T-helper 1 cell treated with Interleukin-12 subunit alpha and Interleukin-12 subunit beta and Interleukin-4 antibody, amounts not matched to agents 30 μg/mL and 1 μg/mL, for 36 hours (primary cell): ENCODE measurements around the gene RIPOR2.

Source experiments
- H3K27ac Mint-ChIP-seq: one replicate; pipeline ENCODE4 v1.8.0; 2021; ENCODE audit warnings: mild to moderate bottlenecking, mixed read lengths
- H3K27me3 Mint-ChIP-seq: one replicate; pipeline ENCODE4 v1.8.0; 2021; ENCODE audit warnings: low read depth, mixed read lengths
- H3K36me3 Mint-ChIP-seq: one replicate; pipeline ENCODE4 v1.8.0; 2021; ENCODE audit warnings: low read depth, mixed read lengths
- H3K4me1 Mint-ChIP-seq: one replicate; pipeline ENCODE4 v1.8.0; 2021; ENCODE audit warnings: low read depth, mixed read lengths
- H3K4me3 Mint-ChIP-seq: one replicate; pipeline ENCODE4 v1.8.0; 2021; ENCODE audit warnings: mild to moderate bottlenecking, moderate library complexity, mixed read lengths
- H3K9me3 Mint-ChIP-seq: one replicate; pipeline ENCODE4 v1.8.0; 2021; ENCODE audit warnings: mixed read lengths

Gene RIPOR2

GRCh38 chr6:24875534-24875901 is 60.2 kb downstream of the RIPOR2 start:
- Mint-ChIP-seq H3K4me3 (no peak overlapping the region), H3K27ac (no peak overlapping the region), H3K9me3 (peaks cover 4% of the 10 kb centered on the region)

DNA sequence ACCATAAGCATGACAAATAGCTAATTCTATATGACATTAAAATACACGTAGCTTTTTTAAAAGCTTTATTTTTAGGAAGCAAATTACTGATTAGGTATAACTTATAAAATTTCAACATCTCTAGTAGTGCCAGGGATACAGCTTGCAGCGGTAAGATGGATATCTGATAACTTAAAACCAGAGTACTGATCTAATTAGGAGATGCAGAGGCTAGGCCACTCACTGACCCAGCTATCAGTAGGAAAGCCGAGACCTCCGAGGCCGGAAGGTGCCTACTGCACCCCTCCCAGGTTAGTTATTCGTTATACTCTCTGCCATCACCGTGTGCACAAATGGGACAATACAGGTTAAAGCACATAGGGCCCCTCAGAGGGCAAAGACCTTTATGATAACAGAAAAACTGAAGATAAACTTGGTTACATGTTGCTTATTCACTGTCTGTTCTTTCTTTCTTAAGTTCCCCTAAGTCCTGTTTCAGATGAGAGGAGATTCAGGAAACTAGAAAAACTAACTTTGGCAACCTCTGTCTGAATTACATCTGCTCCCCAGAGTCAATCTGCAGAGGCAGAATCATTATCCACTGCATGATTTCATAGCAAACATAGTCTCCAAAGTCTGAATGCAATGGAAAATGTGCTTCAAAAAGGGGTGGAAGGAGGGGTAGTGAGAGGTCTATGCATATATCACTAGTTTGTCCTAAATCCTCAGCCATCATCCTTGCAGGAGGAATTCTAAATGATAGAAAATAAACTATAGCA is 60.8 kb downstream of the RIPOR2 start:
- H3K9me3 Mint-ChIP-seq: peaks cover 4% of the 10 kb centered on the region
- H3K4me1 Mint-ChIP-seq: peaks cover 29% of the 10 kb centered on the region
- no peak overlapping the region for H3K27ac Mint-ChIP-seq
- H3K27me3 Mint-ChIP-seq: no peaks in the 10 kb centered on the region
- no peak overlapping the region for H3K4me3 Mint-ChIP-seq
- H3K36me3 Mint-ChIP-seq: peaks cover 81% of the 10 kb centered on the region

More at GRCh38 chr6:24875534-24875901, 60.2 kb downstream of the RIPOR2 start:
- H3K4me1 Mint-ChIP-seq: peaks cover 29% of the 10 kb centered on the region
- H3K36me3 Mint-ChIP-seq: peaks cover 79% of the 10 kb centered on the region
- no peaks in the 10 kb centered on the region for H3K27me3 Mint-ChIP-seq

DNA sequence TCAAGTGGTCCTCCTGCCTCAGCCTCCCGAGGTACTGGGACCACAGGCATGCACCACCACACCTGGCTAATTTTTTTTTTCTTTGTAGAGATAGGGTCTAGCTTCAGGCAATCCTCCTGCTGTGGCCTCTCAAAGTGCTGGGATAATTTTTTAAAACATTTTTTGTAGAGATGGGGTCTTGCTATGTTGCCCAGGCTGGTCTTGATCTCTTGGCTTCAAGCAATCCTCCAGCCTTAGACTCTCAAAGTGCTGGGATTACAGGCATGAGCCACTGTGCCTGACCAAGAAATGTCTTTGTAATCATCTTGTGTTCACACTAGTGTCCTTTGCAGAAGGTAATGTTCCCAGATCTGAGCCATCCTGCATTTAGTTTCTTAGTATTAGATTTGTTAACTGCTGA is 61.6 kb downstream of the RIPOR2 start:
- Mint-ChIP-seq H3K36me3 (peaks cover 73% of the 10 kb centered on the region), H3K4me1 (peaks cover 23% of the 10 kb centered on the region), H3K9me3 (peaks cover 4% of the 10 kb centered on the region), H3K4me3 (no peak overlapping the region), H3K27me3 (no peaks in the 10 kb centered on the region), H3K27ac (no peak overlapping the region)

DNA sequence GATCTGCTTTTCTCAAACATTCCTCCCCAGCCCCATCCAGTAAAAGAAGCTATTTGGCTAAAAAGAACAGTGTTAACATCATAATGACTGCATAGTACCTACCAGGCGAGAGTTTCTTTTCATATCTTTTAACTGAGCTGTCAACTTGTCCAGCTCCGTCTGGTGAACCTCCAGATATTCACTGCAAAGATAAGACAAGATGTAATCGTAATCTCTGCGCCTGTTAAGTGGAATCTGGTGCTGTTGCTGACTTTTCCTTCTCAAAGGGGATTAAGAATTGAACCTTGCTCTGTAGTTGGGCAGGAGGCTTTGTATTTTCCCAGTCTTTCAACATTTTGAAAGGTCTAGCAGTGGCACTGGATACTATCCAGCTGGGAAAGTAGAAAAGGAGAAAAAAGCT is 63.0 kb downstream of the RIPOR2 start:
- no peak overlapping the region for H3K4me3 Mint-ChIP-seq
- no peak overlapping the region for H3K27ac Mint-ChIP-seq
- H3K27me3 Mint-ChIP-seq: no peaks in the 10 kb centered on the region
- H3K4me1 Mint-ChIP-seq: peaks cover 26% of the 10 kb centered on the region
- peaks cover 76% of the 10 kb centered on the region for H3K36me3 Mint-ChIP-seq
- H3K9me3 Mint-ChIP-seq: peaks cover 3% of the 10 kb centered on the region

- Mint-ChIP-seq H3K4me3 (no peak overlapping the region), H3K27me3 (no peaks in the 10 kb centered on the region), H3K9me3 (no peaks in the 10 kb centered on the region), H3K36me3 (peaks cover 64% of the 10 kb centered on the region), H3K4me1 (peaks cover 25% of the 10 kb centered on the region), H3K27ac (no peak overlapping the region)
Observed at GRCh38 chr6:24868765-24869164, 67.0 kb downstream of the RIPOR2 start.

DNA sequence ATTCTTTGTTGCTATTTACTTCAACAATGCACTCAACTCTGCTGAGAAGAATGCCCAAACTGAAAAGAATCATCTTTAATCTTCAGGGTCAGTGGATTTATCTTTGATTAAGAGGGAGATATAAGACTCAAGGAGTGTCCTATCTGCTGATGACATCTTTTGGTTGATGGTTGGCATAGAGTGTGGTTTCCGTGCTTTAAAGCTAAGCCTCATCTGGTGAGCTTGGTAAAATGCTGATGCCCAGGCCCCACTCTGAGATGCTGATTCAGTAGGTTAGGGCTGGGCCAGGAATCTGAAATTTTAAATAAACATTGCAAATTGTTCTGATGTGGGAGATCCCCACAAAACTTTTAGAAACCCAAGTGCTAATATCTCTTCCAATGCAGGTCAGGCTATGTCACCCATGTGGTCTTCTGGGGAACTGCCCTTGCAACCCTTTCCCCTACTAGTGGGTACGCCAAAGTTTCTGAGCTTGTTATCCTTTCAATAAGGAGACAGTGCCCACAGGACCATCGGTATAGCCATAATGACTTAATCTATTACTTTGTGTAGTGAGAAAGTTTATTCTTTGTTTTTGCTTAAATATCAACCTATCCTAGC is 68.6 kb downstream of the RIPOR2 start:
- H3K4me1 Mint-ChIP-seq: peaks cover 37% of the 10 kb centered on the region
- H3K9me3 Mint-ChIP-seq: no peaks in the 10 kb centered on the region
- H3K36me3 Mint-ChIP-seq: peaks cover 60% of the 10 kb centered on the region
- H3K4me3 Mint-ChIP-seq: no peak overlapping the region
- H3K27me3 Mint-ChIP-seq: no peaks in the 10 kb centered on the region
- no peak overlapping the region for H3K27ac Mint-ChIP-seq

GRCh38 chr6:24865161-24865560 is 70.6 kb downstream of the RIPOR2 start:
- H3K36me3 Mint-ChIP-seq: peaks cover 64% of the 10 kb centered on the region

GRCh38 chr6:24864343-24864742 is 71.4 kb downstream of the RIPOR2 start:
- H3K36me3 Mint-ChIP-seq: peaks cover 70% of the 10 kb centered on the region
- H3K27me3 Mint-ChIP-seq: no peaks in the 10 kb centered on the region
- peaks cover 61% of the 10 kb centered on the region for H3K4me1 Mint-ChIP-seq
- no peak overlapping the region for H3K27ac Mint-ChIP-seq
- H3K4me3 Mint-ChIP-seq: no peak overlapping the region
- no peaks in the 10 kb centered on the region for H3K9me3 Mint-ChIP-seq

More at GRCh38 chr6:24865161-24865560, 70.6 kb downstream of the RIPOR2 start:
- Mint-ChIP-seq H3K4me3 (no peak overlapping the region), H3K27ac (peak overlapping the region; percentile 57), H3K9me3 (no peaks in the 10 kb centered on the region), H3K4me1 (peaks cover 53% of the 10 kb centered on the region), H3K27me3 (no peaks in the 10 kb centered on the region)

- H3K4me1 Mint-ChIP-seq: peaks cover 76% of the 10 kb centered on the region
- peaks cover 74% of the 10 kb centered on the region for H3K36me3 Mint-ChIP-seq
- H3K27ac Mint-ChIP-seq: no peak overlapping the region
- no peaks in the 10 kb centered on the region for H3K27me3 Mint-ChIP-seq
- H3K4me3 Mint-ChIP-seq: no peak overlapping the region
- no peaks in the 10 kb centered on the region for H3K9me3 Mint-ChIP-seq
Observed at GRCh38 chr6:24861934-24862333, 73.8 kb downstream of the RIPOR2 start.

- Mint-ChIP-seq H3K27ac (peak overlapping the region; percentile 92), H3K27me3 (no peaks in the 10 kb centered on the region), H3K9me3 (no peaks in the 10 kb centered on the region), H3K4me3 (peak overlapping the region; percentile 77), H3K4me1 (peaks cover 80% of the 10 kb centered on the region), H3K36me3 (peaks cover 67% of the 10 kb centered on the region)
Observed at GRCh38 chr6:24859608-24860200, 76.1 kb downstream of the RIPOR2 start.

- Mint-ChIP-seq H3K27me3 (no peaks in the 10 kb centered on the region), H3K27ac (peak overlapping the region; percentile 92), H3K4me3 (peak overlapping the region; percentile 77), H3K4me1 (peaks cover 76% of the 10 kb centered on the region), H3K9me3 (no peaks in the 10 kb centered on the region), H3K36me3 (peaks cover 62% of the 10 kb centered on the region)
Observed at GRCh38 chr6:24859132-24859531, 76.6 kb downstream of the RIPOR2 start.

- H3K27ac Mint-ChIP-seq: peak overlapping the region; percentile 92
- H3K4me3 Mint-ChIP-seq: peak overlapping the region; percentile 77
- H3K9me3 Mint-ChIP-seq: no peaks in the 10 kb centered on the region
- H3K27me3 Mint-ChIP-seq: no peaks in the 10 kb centered on the region
- peaks cover 66% of the 10 kb centered on the region for H3K36me3 Mint-ChIP-seq
- H3K4me1 Mint-ChIP-seq: peaks cover 72% of the 10 kb centered on the region
Observed at GRCh38 chr6:24858177-24858653, 77.5 kb downstream of the RIPOR2 start.

DNA sequence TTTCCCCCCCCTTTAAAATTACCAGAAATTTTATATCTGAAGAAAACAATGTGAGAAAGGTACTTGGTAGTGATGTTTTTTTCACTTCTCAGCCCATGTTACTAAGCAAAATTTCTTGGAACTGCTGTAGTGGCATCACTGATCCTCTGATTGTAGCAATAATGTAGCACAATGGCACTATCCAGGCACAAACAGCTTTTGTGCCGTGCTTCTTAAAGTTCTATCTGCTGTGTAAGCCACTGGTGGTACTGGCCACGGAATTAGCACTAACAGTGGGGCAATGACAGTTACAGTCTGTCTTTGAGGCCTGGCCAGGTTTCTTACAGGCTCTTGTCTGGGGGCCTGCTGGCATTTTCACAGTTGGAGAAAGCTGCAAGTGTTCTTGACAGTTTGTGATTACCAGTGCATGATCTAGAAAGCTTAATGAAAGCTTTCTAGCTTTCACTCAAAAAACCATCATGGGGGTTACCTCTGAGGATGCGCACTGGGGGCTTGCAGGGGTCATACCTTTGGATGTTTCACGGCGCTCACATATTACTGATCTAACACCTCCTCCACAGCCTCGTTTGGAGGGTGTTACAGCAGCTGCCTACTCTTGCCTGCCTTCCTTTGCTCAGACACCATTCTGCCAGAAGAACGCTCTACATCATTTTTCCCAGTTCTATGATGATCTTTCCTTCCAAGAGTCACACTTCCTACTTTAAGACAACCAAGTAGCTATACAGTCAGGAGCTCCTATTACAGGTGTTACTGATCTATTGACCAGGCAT is 78.7 kb downstream of the RIPOR2 start:
- H3K9me3 Mint-ChIP-seq: no peaks in the 10 kb centered on the region

GRCh38 chr6:24856246-24856599 is 79.5 kb downstream of the RIPOR2 start:
- H3K9me3 Mint-ChIP-seq: no peaks in the 10 kb centered on the region
- peaks cover 63% of the 10 kb centered on the region for H3K36me3 Mint-ChIP-seq
- no peaks in the 10 kb centered on the region for H3K27me3 Mint-ChIP-seq
- peak overlapping the region; percentile 92 for H3K27ac Mint-ChIP-seq
- H3K4me1 Mint-ChIP-seq: peaks cover 56% of the 10 kb centered on the region
- no peak overlapping the region for H3K4me3 Mint-ChIP-seq

More for the DNA sequence above, 78.7 kb downstream of the RIPOR2 start:
- H3K4me3 Mint-ChIP-seq: no peak overlapping the region
- H3K27me3 Mint-ChIP-seq: no peaks in the 10 kb centered on the region
- peak overlapping the region; percentile 92 for H3K27ac Mint-ChIP-seq
- H3K4me1 Mint-ChIP-seq: peaks cover 63% of the 10 kb centered on the region
- H3K36me3 Mint-ChIP-seq: peaks cover 67% of the 10 kb centered on the region
